Spleen (tissue), 3 donors: Measurements from ENCODE around the gene KTN1.

ENCODE experiments used
- POLR2A ChIP-seq, 3 donors: fragments of 450-650 bp; IDR thresholded peaks; one replicate each; pipeline ENCODE4 v1.5.1; 2017; ENCODE audit warnings: antibody characterized with exemption in 3 of 3, mild to moderate bottlenecking in 1 of 3
- POLR2AphosphoS5 ChIP-seq, 3 donors: sonication (generic); formaldehyde crosslinking; IDR thresholded peaks; one replicate each; pipeline ENCODE4 v1.5.1; 2017; ENCODE audit warnings: antibody characterized with exemption in 3 of 3

GRCh38 chr14:55712491-55712890, 132.5 kb downstream of the KTN1 start:
- TF ChIP-seq POLR2A (IDR thresholded peaks at IDR 0.05) = no peak
- no peak for TF ChIP-seq POLR2AphosphoS5 (IDR thresholded peaks at IDR 0.05)
